Measurements from ENCODE around the gene CATSPERZ.
A peak's percentile ranks its signal among the peaks of the same experiment; 100 is the strongest.

CATSPERZ gene

DNA sequence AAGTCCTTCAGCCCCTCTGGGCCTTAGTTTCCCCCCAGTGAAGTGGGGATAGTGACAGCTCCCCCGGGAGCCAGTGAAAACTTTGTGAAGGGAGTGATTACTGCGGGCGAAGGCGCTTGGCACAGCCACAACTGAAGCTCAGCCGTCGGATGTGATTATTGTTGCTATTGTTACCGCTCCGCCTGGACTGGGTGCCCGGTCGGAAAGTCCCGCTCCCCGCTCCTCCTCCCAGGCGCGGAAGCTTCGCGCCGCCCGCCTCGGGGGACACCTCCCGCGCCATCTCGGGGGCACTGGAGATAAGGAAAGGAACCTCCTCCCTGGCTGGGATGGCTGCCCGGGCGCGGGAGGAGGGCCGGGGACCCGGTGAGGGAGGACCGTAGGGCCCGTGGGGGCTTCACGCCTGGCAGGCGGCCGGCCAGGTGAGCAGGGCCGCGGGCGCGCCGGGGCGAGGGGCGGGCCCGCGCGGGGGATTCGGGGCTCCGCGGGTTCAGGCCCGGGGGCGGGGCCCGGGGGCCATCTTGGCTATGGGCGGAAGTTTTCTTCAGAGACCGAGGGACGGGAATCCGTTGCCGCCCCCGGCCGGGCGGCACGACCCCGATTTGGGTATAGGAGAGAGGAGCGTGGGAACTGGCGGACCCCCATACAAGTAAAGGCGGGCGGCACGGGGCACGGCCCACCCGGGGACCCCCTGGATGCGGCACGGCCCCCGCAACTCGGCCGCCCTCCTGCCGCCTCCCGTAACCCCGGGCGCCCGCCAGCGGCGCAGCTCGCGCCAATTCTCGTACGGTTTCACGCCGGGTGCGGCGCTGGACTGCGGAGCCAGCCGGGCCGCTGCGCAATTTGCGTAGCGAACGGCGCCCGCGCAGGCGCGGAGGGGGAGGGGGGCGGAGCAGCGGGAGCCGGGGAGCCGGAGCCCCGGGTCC is 14.9 kb upstream of the CATSPERZ start, which contains the start of gene GPR137:
TSS of gene GPR137 (plus strand) at position 887 of the 923 bp plus-strand sequence. CDS start 677 bp downstream, outside the sequence.
- DNase-seq (ENCODE audit: low read depth) = peak; percentile 85

DNA sequence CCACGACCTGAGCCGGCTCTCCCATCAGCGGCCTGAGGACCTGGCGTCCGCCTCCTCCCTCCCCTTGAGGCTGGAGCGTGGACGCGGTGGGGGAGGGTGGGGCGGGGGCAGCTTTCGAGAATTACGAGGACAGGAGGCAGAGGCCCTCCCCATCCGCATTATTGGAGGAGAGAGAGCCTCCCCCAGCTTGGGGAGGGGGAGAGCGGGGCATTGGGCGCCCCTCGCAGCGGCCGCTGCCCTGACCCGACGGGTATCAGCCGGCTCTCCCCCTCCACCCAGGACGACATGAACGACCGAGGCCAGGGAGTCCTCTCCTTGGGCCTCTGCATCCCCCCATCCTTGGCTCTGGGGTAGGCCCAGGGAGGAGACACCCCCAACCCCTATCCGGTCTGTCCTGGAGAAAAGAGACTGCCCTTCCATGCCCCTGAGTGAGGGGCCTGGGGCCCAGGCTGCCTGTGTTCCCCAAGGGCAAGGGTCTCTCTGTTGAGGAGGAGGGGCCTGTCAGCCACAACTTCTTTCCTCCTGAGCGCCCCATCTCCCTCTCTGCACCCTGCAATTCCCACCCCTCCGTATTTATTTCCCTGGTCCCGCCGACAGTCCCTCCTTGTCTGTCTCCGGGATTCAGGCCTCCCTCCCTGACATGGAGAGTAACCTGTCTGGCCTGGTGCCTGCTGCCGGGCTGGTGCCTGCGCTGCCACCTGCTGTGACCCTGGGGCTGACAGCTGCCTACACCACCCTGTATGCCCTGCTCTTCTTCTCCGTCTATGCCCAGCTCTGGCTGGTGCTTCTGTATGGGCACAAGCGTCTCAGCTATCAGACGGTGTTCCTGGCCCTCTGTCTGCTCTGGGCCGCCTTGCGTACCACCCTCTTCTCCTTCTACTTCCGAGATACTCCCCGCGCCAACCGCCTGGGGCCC is 14.0 kb upstream of the CATSPERZ start:
- DNase-seq (ENCODE audit: low read depth) = no peak

DNA sequence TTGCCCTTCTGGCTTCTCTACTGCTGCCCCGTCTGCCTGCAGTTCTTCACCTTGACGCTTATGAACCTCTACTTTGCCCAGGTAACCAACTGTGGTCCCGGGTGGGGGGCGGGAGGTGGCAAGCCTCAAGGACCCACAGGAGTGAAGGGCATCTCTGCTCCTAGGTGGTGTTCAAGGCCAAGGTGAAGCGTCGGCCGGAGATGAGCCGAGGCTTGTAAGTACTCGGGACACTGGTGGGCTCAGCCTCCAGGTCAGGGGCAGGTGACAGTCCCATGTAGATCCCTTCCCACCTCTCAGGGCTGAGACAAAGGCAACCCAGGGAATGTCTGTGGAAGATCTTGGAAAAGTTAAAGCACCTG is 13.4 kb upstream of the CATSPERZ start:
- DNase-seq (ENCODE audit: low read depth) = no peak

DNA sequence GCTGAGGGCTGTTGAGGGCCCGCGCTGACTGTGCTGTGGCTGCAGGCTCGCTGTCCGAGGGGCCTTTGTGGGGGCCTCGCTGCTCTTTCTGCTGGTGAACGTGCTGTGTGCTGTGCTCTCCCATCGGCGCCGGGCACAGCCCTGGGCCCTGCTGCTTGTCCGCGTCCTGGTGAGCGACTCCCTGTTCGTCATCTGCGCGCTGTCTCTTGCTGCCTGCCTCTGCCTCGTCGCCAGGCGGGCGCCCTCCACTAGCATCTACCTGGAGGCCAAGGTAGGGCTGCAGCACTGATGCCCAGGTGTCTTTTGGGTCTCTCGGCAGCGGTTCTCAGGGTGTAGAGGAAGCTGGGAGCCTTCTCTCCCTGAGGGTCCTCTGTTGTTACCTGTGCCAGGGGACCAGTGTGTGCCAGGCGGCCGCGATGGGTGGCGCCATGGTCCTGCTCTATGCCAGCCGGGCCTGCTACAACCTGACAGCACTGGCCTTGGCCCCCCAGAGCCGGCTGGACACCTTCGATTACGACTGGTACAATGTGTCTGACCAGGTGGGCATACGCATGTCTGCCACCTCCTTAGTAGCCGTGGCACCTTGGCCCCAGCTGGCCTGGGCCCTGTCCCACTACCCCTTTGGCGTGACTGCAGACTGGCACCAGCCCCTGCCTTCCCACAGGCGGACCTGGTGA is 12.3 kb upstream of the CATSPERZ start:
- no peak for DNase-seq (ENCODE audit: low read depth)

DNA sequence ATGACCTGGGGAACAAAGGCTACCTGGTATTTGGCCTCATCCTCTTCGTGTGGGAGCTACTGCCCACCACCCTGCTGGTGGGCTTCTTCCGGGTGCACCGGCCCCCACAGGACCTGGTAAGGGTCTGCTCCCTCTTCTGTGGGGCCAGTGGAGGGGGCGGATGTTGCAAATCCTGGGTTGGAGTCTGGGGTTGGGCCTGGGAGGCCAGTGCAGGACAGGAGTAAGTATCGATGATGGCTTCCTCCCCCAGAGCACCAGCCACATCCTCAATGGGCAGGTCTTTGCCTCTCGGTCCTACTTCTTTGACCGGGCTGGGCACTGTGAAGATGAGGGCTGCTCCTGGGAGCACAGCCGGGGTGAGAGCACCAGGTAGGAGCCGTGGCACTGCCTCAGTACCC is 11.8 kb upstream of the CATSPERZ start:
- DNase-seq (ENCODE audit: low read depth) = no peak

DNA sequence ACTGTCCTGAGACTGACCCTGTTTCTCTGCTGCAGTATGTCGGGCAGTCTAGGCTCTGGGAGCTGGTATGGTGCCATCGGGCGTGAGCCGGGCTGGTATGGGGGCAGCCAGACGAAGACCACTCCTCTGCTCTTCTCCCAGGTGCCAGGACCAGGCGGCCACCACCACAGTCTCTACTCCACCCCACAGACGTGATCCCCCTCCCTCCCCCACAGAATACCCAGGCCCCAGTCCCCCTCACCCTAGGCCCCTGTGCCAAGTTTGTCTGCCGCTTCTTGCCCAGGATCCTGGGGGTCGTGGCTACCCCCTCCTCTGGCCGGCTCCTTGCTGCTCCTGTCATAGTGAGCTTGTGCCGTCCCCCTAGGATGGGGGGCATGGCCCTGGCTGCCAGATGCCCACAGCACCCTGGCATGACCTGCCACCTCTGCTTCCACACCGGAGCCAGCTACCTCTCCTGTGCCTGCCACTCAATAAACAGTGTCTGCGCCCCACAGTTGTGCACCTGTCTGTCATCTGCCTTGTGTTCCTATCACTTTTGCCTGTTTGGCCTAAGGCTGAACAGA is 11.1 kb upstream of the CATSPERZ start:
- no peak for DNase-seq (ENCODE audit: low read depth)

DNA sequence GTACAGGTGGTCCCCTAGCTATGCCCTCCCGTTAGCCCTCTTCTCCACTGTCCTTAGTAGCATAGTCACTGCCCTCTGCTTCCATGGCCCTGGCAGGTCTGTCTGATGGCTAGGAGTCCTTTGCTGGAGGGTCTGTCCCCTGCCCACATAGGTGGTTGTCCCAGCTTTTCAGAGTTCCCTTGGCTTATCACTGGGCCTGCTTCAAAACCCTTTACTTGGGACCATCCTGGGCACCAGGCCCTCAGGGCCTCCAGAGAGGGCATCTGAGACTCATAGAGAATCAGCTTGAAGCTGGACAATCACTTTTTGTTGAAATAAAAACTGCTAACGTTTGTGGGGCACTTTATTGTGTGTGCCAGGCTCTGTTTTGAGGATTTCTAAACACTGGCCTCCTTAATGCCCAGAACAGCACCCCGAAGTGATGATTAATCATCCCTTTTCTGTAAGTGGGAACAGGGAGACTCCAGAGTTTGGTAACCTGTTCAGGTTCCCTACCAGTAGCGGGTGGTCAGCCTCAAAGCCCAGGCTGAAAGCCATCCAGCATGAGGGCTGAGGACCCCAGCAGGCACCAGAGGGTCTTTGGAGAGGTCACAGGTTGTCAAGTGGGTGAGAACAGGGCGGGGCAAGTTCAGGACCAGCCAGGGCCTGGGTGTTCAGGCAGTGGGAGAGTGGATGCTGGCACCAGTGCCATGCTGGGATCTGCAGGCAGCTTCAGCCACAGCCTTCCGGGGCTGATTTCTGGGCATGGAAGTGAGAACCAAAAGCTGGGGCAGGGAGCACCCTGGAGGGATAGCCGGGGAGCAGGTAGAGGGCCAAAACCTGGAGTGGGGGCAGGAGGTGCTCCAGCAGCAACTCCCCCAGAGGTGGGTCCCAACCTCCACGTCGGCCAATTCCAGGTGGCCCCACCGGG is 9.6 kb upstream of the CATSPERZ start:
- DNase-seq (ENCODE audit: low read depth) = no peak

DNA sequence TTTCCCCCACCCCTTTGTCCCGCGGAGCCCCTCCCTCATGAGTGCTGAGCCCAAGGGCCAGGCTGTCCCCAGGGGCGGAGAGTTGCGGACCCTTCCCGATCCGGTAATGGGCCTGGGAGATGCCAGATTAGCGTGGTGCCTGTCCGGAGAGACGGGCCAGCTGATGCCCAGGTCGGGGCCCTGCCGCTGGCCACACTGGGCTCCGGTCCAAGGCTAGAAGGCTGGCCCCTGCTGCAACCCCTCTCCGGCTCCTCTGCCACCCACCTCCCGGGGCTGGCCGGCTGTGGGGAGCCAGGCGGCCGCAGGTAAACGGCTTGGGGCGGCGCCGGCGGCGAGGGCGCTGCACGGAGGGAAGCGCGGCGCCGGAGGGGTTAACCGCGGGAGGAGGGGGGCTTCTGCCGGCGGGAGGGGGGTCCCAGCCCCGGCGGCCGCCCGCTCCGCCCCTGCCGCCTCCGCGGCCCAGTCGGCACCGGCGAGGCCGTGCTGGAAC is 8.9 kb upstream of the CATSPERZ start, which contains the start of gene KCNK4:
TSS of gene KCNK4 (plus strand) at position 41 of the 490 bp plus-strand sequence. CDS start 1,717 bp downstream, outside the sequence.
- DNase-seq (ENCODE audit: low read depth) = no peak

DNA sequence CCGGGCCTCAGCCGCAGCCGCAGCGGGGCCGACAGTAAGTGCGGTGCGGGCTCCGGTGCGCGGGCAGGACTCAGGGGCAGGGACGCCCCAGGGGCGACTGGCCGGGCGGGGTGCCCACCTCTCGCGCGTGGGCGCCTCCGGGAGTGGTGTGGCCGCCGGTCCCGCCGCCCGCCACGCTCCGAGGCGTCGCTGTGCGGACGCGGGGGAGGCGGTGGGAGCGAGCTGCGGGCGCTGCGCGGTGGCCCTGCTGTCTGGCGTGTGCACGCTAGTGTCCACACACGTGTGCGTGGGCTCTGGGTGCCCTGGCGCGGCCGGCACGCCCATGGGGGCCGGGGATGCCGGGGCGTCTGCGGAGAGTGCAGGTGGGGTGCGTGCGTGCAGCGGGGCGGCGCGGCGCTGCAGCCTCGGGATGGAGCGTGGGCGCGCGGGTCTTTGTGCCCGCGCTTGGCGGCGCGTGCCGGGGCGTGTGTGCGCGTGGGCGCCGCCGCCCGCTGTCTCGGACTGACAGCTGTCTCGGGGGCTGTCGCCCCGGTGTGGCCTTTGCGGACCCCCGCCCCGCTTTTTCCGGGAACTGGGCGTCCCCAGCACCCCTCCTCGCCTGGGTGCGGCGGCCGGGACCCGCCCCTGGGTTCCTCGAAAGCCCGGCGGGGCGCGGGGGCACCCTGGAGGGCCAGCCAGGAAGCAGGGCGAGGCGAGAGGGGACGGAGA is 8.3 kb upstream of the CATSPERZ start:
- no peak for DNase-seq (ENCODE audit: low read depth)

DNA sequence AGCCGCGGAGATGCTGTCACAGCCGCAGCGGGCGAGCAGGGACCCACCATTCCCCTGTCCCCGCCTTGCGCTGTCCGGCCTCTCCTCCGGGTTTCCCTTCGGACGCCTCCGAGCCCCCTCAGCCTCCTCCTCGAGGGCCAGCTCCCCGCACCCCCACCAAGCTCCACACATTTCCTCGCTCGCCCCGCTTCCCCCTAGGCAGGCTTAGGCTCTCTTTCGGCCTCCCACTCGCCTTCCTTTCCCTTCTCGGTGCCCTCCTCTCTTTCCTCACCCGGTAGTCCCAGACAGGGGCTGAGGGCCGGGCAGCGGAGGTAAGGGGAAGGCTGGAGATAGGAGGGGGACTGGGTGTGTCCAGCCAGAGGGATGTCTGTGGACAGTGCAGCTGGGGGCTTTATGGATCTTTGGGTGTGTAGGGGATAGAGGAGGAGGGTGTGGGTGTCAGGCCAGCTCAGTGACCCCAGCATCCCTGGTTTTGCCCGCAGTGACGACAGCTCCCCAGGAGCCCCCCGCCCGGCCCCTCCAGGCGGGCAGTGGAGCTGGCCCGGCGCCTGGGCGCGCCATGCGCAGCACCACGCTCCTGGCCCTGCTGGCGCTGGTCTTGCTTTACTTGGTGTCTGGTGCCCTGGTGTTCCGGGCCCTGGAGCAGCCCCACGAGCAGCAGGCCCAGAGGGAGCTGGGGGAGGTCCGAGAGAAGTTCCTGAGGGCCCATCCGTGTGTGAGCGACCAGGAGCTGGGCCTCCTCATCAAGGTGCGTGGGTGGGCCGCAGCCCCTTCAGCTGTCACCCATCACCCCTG is 7.5 kb upstream of the CATSPERZ start:
- DNase-seq (ENCODE audit: low read depth) = no peak

DNA sequence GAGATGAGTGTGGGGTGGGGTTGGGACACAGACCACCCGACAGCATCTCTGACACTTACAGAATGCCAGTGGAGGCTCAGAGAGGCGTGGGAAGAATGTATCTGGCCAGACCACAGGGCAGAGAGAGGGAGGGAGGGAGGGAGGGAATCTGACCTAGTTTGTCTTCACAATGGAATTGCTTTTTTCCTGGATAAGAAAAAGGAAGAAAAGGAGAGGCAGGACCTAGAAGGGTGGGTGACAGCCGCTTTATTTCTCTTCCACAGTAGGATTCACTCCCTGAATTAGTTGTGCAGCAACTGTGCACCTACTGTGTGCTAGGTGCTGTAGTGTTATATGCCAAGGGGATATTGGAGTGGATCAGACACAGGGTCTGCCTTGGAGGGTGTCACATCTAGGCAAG is 5.4 kb upstream of the CATSPERZ start:
- DNase-seq (ENCODE audit: low read depth) = no peak

DNA sequence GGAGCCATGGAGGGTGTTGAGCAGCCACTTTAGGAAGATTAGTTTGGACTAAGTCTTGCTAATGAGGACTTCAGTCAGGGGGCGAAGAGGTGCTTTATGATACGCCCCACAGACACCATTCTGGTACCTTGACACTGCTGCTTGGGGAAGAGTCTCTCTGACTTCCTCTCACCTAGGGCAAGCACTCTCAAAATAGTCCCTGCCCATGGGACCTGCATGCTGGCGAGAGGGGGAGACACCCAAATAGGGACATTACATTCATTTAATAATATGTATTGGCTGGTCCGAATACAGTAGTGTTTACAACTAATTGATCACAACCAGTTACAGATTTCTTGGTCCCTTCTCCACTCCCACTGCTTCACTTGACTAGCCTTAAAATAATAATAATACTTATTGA is 4.4 kb upstream of the CATSPERZ start:
- DNase-seq (ENCODE audit: low read depth) = no peak

DNA sequence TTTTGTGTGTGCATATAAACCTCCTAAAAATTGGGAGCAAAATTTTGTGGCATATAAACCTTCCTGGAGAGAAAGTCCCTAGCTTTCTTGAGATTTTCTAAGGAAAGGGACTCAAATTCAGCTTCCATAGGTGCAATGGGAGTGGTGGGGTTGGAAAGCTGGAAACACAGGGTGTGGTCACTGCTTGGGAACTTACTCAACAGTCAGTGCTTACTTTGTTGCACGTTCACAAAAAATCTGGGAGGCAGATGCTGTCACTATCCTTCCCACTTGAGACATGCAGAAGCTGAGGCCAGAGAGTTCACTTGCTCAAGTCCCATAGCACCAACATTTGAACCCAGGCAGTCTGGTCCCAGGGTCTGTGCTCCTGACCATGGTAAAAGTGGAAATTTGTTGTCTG is 3.9 kb upstream of the CATSPERZ start:
- no peak for DNase-seq (ENCODE audit: low read depth)

DNA sequence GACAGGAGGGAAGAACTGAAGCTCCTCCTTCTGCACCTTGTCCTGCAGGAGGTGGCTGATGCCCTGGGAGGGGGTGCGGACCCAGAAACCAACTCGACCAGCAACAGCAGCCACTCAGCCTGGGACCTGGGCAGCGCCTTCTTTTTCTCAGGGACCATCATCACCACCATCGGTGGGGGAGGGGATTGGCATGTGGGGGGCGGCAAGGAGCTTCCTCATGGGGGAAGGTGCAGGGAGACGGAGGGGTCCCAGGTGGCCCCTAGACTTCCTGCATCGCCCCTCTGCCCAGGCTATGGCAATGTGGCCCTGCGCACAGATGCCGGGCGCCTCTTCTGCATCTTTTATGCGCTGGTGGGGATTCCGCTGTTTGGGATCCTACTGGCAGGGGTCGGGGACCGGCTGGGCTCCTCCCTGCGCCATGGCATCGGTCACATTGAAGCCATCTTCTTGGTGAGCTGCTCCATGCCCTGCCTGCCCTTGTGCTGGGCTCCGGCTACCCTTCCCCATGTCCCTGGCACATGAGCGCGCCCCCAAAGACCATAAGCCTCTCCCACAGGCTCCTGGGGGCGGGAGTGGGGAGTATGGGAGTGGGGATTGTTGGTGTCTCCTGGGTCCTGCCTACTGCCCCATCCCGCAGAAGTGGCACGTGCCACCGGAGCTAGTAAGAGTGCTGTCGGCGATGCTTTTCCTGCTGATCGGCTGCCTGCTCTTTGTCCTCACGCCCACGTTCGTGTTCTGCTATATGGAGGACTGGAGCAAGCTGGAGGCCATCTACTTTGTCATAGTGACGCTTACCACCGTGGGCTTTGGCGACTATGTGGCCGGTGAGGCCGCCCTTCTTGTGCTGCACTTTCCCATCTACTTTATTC is 3.1 kb upstream of the CATSPERZ start:
- no peak for DNase-seq (ENCODE audit: low read depth)

DNA sequence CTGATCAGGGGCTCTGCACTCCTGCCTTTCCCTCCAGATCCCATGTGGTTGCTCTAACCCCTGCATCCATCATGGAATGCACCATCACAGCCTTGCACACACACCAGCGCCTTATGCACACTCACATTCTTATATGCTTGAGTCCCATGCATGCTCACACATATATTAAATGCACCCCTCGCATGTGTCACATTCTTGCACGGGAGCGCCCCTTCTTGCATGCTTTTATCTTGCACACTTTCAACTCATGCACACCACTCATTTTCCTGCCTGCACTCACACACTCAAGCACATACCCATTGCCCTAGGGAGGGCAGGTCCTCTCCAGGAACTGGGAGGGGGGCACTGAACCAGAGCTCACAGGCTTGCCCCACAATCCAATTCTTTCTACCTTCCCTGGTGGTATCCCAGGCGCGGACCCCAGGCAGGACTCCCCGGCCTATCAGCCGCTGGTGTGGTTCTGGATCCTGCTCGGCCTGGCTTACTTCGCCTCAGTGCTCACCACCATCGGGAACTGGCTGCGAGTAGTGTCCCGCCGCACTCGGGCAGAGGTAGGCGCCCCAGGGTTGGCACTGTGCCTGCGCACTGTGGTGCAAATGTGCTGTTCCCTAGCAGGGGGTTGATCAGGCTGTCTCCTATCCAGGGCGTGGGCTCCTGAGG is 2.3 kb upstream of the CATSPERZ start:
- DNase-seq (ENCODE audit: low read depth) = no peak

DNA sequence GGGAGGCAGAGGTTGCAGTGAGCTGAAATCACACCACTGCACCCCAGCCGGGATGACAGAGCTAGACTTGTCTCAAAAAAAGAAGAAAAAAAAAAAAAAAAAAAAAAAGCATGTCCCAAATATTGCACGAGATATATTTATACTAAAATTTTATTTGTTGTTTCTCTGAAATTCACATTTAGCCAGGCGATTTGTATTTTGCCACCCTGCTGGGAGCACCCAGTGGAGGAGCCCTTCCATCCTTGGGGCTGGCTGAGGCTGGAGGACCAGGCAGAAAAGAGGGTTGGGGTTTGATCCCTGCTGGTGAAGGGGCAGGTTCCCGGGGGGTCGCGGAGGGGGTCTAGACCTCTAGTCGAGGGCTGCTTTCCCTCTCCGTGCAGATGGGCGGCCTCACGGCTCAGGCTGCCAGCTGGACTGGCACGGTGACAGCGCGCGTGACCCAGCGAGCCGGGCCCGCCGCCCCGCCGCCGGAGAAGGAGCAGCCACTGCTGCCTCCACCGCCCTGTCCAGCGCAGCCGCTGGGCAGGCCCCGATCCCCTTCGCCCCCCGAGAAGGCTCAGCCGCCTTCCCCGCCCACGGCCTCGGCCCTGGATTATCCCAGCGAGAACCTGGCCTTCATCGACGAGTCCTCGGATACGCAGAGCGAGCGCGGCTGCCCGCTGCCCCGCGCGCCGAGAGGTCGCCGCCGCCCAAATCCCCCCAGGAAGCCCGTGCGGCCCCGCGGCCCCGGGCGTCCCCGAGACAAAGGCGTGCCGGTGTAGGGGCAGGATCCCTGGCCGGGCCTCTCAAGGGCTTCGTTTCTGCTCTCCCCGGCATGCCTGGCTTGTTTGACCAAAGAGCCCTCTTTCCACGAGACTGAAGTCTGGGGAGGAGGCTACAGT is 952 bp upstream of the CATSPERZ start:
- DNase-seq (ENCODE audit: low read depth) = no peak
